NCI-H1105 treated with DMSO at 0.1 percent for 48 hours (cell line): ENCODE measurements around the gene MRPS7.
"Not testable (repeated sequence)": the region's sequence is repeated elsewhere in the genome, so short reads cannot be mapped to it uniquely, and the experiment has no call there.

Source experiments
- DNase-seq: peaks from one replicate; lab custom pipeline; 2025; lab: John Stamatoyannopoulos, UW

Gene MRPS7

GRCh38 chr17:75271955-75272847, 10.5 kb downstream of the MRPS7 start:
- DNase-seq: no peak

GRCh38 chr17:75272848-75273184, 11.1 kb downstream of the MRPS7 start:
- no peak for DNase-seq

- no peak for DNase-seq
Observed at GRCh38 chr17:75273977-75274708, 12.5 kb downstream of the MRPS7 start.

- DNase-seq: no peak
Observed at GRCh38 chr17:75277664-75278071, 16.0 kb downstream of the MRPS7 start.

- DNase-seq: not testable (repeated sequence)
Observed at GRCh38 chr17:75280189-75280588, 18.5 kb downstream of the MRPS7 start.

GRCh38 chr17:75285123-75285522, 23.4 kb downstream of the MRPS7 start:
- DNase-seq: no peak

- no peak for DNase-seq
Observed at GRCh38 chr17:75287221-75287620, 25.5 kb downstream of the MRPS7 start.

- no peak for DNase-seq
Observed at GRCh38 chr17:75288359-75288758, 26.7 kb downstream of the MRPS7 start.

- peak; percentile 66 for DNase-seq
Observed at GRCh38 chr17:75288770-75289114, 27.1 kb downstream of the MRPS7 start.

GRCh38 chr17:75289115-75289831, 27.6 kb downstream of the MRPS7 start, which contains the start of gene SLC25A19:
Gene SLC25A19 (minus strand): TSS chr17:75289433. CDS start chr17:75286764, 2,669 bp downstream.
- peak; percentile 96 for DNase-seq

GRCh38 chr17:75289832-75290337, 28.2 kb downstream of the MRPS7 start:
- no peak for DNase-seq

GRCh38 chr17:75292810-75293448, 31.2 kb downstream of the MRPS7 start:
- not testable (repeated sequence) for DNase-seq

GRCh38 chr17:75295201-75296158, 33.8 kb downstream of the MRPS7 start:
- DNase-seq: no peak

GRCh38 chr17:75300280-75300679, 38.6 kb downstream of the MRPS7 start:
- no peak for DNase-seq

- no peak for DNase-seq
Observed at GRCh38 chr17:75301049-75301448, 39.4 kb downstream of the MRPS7 start.

GRCh38 chr17:75301502-75302206, 40.0 kb downstream of the MRPS7 start:
- no peak for DNase-seq

GRCh38 chr17:75307957-75308731, 46.5 kb downstream of the MRPS7 start:
- no peak for DNase-seq

- DNase-seq: no peak
Observed at GRCh38 chr17:75308732-75309629, 47.3 kb downstream of the MRPS7 start.
